A549 treated with DMSO at 1 μM for 4 hours (cell line): ENCODE results near the gene TRRAP. TPM values are rescaled to one million over a fixed set of nuclear protein-coding genes. Genes with fewer than 3 reads are reported as not detected.

ENCODE experiments used
- total RNA-seq: library from RNA; stranded (reverse); fragments of 200-300 nt; extraction: Qiagen RNA extraction; gene quantifications from 5 replicates; pipeline ENCODE4 v1.2.3, GENCODE V29; 2022; ENCODE audit warnings: low read depth

The TRRAP gene
- total RNA-seq: 15.3 to 22.2 TPM (median 20.2 TPM) in 5 replicates

GRCh38 chr7:98878365-98879197 is at the start of gene TRRAP:
Gene TRRAP, plus strand, starts transcription at chr7:98878532. Its CDS starts 2,619 bp downstream, at chr7:98881151.

GRCh38 chr7:98869597-98870120 is 8.7 kb upstream of the TRRAP start, which contains the start of gene TMEM130:
Gene TMEM130, minus strand, starts transcription at chr7:98870014. Its CDS starts 153 bp downstream, at chr7:98869861.

Other genes starting within 250 kb of the TRRAP start
- gene TMEM130, start 8.5 kb upstream of the TRRAP start, total RNA-seq: 0.19 to 0.62 TPM (median 0.41 TPM) in 5 replicates